DMS79 (cell line): ENCODE results near the gene RAP1GAP2.
"Not testable (repeated sequence)": the region's sequence is repeated elsewhere in the genome, so short reads cannot be mapped to it uniquely, and the experiment has no call there.

Experiments
- DNase-seq: peaks from one replicate; lab custom pipeline; 2025; lab: John Stamatoyannopoulos, UW

RAP1GAP2 gene

DNA sequence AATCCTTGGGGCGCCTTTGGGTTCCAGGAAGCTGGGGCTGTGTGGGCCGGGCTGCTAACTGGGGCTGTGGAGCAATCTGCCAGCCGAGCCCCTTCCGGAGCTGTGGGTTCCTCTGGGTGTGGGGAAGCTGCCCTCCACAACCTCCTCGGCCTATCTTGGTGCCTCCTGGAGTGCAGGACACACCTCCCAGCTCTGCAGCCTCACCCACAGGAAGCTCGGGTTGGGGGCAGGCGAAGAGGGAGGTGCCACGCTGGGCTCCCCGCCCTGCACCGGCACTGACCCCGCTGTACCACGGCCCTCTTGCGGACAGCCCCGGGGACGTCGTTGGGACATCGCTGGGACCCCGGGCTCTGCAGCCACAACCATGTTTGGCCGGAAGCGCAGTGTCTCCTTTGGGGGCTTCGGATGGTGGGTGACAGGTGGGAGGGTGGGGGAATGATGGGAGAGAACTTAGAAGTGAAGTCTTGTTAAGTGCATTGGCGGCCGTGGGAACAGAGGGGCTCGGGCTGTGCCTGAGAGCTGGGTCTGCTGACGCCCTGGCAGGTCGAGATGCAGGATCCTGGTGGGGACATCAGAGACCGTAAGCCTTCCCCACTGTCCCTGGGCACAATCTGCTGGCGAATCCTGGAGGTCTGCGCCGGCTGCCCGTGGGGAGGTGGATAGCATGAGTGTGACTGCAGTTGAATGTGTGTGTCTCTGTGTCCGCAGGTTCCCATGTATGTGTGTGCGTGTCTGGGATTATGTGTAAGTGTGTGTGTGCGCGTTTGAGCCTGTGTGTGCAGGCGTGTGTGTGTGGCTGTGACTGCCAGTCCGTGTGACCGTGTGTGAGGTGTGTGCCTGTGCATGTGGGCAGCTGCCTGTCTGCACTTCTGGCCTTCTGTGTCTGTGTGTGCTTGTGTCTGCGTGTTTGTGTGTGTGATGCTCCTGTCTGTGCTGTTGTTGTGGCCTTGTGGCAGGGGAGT is at the start of gene RAP1GAP2:
TSS of gene RAP1GAP2 (plus strand) at position 275 of the 962 bp plus-strand sequence. CDS start at position 365, 90 bp downstream.
- DNase-seq = no peak

DNA sequence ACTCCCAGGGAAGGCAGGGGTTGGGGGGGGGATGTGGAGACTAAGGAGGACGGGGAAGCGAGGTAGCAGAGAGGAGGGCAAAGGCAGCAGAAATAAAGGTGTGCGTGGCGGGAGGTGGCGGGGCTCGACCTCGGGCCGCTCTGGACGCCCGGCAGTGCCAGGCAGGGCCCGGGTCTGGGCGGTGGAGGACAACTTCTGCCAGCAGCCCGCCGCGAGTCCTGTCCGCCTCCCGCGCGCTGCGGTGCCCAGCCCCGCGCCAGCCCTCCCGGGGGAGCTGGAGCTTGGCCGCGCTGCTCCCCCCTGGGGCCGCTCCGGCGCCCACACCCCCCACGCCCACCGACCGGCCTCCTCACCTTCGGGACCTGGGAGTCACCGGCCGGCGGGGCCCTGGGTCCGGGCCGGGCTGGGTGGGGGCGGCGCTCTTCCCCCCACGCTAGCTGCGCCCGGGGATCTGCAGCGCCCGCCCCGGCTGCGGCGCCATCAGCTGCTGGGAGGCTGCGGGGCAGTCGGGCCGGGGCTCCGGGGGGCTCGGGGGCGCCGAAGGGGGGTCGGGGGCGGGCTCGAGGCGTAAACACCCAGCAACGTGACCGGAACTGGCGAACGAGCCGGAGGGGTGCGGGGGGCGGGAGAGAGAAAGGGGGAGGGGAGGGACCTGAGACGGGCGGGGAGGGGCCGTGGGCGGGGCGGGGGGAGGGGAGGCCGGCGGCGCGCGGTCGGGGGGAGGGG is 47.0 kb upstream of the RAP1GAP2 start, which contains the start of gene CCDC92B:
TSS of gene CCDC92B (minus strand) at position 595 of the 726 bp plus-strand sequence. CDS start 14,507 bp downstream, outside the sequence.
- no peak for DNase-seq

DNA sequence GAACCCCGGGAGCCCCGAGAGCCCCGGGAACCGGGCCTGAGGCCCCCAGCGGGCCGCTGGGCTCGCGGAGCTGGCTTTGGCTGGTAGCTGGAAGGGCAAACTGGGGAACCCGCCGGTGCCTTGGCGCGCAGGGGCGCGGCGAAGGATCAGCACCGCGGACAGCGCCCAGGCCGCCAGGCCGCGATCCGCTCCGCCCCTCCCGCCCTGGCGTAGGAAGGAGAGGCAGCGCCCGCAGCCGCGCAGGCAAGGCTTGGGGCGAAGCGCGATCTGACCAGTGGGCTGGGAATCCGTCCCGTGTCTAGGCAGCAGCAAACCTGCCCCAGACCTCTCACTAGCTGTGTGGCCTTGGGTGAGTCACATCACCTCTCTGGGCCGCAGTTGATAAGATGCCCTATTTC is 46.5 kb upstream of the RAP1GAP2 start:
- peak; percentile 38 for DNase-seq

DNA sequence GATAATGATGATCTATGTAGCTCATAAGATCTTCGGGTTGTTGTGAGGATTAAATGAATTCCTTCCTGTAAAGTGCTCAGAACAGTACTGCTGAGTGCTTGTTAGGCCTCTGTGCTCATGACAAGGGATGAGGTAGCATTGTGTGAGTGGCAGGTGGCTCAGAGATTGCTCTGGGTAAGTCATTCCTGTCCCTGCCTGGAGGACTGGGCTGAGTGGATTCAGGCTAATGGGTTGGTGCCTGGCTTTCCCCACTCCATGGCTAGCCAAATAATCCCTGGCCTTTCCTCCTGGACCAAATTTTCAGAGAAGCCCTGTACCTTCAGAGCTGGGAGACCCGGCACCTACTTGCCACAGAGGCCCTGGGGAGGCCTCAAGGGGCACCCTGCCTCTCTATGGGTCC is 45.5 kb upstream of the RAP1GAP2 start:
- DNase-seq = no peak

DNA sequence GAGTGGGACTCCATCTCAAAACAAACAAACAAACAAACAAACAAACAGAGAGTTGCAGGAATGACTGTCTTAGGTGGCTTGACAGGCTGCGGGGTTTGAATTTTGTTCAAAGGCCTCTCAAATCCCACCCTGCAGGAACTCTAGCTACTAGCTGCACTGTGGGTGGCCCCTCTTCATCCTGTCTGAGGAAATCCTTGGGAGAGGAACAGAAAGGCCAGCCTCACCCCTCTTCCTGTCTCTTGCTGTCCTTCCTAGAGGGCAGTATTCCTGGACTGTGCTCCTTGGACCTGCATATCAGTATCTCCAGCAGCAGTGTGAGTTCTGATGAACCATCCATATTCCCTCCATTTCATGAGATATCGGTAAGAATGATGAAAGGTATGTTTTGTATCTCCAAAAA is 44.7 kb upstream of the RAP1GAP2 start:
- DNase-seq = no peak

DNA sequence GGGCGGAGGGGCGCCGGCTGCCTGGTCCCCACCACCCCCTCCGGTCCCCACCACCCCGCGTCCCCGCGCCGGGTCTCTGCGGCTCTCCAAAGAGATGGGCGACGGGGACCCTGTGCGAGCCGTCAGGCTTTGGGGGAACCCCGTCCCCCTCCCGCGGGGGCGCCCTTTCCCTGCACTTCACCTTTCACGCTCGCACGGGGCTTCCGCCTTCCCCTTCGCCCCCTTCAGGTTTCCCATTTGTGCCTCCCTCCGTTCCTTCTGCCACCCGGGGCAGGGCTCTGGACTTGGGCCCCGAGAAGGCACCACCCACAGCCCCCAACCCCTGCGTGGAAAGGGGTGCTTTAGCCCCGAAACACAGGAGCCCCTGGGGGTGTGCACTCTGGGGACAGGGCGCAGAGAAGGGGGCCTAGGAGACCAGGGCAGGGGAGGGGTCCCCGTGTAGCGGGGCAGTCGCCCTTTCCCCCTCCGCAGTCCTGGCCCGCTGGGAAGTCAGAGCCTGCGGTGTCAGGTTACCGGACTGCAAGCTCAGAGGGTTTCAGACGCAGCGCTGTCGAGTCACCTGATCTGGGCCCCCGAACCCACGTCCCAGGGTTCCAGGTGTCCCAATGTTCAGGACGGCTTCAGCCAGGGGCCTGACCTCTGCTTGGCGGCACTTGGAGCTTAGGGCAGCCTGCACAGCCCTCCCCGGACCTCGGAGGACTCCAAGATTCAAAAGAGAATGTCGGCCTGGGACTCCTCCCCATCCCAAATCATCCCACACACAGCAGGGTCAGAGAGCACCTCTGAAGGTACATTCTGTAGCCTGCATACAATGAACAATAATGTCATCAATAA is 40.1 kb upstream of the RAP1GAP2 start:
- DNase-seq = no peak

DNA sequence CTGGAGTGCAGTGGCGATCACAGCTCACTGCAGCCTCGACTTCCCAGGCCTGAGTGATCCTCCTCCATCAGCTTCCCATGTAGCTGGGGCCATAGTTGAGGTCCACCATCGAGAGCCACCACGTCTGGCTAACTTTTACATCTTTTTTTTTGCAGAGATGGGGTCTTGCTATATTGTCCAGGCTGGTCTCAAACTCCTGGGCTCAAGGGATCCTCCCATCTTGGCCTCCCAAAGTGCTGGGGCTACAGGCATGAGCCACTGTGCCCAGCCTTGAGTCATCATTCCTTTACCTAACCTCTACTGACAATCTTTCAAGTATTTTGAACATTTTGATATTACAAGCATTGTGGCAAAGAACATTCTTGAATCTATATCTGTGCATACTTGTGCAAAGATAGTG is 37.4 kb upstream of the RAP1GAP2 start:
- DNase-seq = no peak

DNA sequence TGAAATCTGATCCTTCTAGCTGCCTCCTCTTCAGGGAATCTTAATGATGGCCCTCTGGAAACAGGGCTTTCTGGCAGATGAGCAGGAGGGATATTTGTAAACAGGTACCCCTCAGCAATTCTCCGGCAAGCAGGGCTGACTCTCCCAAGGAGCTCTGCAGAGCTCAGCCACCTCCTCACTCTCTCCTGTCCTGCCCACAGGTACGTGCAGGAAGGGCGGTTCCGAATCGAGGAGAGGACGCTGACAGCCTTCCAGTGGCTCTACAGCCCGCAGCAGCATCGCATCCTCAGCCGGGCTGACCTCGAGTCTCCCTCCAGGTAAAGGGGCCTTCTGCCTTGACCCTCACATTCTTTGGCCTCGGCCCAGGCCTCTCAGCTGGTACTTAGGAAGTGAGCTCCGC is 26.1 kb upstream of the RAP1GAP2 start:
- DNase-seq = no peak

DNA sequence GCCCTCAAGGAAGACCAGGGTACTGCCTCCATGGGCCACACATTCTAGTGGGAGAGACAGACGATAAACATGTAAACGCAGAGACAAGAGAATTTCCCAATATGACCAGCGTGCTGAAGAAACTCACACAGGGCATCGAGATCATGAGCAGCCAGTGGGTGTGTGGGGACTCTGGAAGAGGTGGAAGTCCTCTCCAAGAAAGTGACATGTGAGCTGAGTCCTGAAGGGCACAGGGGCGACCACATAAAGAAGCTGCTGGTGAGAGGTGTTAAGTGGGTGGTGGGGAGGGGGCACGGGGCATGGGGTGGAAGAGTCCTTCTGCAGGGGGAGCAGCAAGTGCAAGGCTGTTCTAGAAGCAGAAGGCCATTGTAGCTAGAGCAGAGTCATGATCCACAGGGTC is 21.0 kb upstream of the RAP1GAP2 start:
- DNase-seq = no peak

DNA sequence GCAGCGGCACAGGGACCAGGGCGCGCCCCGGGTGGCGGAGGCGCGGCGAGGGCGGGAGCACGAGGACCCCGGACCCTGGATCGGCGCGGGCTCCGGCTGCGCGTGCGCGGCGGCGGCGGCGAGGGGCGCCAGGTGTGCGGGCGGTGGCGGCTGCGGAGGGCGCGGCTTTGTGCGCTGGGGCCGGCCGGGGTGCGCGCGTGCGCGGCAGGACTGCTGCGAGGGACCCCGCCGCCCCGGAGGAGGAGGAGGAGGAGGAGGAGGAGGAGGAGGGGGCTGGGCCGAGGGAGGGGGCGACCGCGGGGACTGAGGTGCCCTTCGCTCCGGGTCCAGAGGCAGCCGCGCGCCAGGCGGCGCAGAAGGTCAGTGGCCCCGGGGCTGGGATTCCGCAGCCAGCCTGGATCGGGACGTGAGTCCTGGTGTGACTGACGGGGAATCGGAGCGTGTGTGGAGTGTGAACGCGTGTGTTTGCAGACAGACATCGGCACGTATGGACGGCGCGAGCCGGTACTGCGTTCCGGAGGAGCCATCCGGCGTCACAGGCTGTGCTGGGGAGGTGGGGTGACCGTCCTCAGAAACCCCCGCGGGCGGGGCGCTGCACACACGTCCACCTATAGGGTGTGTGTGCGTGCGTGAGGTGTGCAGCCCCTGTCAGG is 19.5 kb upstream of the RAP1GAP2 start:
- peak; percentile 62 for DNase-seq

DNA sequence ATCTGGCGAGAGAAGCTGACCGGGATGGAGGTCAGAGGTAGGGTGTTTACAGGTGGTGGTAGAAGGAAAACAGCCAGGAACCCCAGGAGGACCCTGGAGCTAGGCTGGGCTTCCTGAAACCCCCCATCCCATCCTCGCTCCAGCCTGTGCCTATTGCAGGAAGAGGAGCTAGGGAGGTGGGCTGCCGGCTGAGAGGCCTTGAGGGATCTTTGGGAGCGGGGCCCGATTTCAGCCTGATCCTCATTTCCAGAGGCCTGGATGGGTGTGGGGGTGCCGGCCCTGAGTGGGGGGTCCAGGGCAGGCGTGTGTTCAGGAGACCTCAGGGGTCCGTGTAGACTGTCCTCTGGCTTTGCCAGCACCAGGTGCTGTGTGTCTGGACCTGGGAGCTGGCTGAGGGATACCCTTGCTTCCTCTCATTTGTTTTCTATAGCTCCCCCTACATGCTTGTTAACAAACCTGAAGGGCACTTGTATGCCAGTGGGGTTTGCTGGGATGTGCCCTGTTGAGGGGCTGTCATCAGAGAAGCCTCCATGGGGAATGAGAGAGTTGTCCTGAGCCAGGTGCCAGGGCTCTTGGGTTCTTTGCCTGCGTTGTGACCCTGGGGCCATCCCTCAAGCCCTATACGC is 18.9 kb upstream of the RAP1GAP2 start:
- DNase-seq = peak; percentile 47

DNA sequence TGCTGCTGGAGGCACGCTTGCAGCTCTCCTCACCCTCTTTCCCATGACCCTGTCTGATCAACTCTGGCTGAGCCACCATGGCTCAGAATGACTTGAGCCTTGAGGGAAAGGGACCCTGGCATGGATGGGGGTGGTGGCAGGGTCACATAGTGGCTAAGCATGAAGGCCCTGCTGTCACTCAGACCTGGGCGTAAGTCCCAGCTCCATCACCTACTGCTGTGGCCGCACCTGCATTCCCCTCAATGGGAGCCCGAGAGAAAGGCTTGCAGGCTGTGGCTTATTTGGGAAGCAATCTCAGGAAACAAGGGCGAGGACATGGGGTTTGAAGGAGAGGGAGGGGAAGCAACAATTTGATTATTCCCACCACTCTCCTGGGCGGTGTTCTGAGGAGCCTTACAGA is 17.7 kb upstream of the RAP1GAP2 start:
- DNase-seq = no peak

DNA sequence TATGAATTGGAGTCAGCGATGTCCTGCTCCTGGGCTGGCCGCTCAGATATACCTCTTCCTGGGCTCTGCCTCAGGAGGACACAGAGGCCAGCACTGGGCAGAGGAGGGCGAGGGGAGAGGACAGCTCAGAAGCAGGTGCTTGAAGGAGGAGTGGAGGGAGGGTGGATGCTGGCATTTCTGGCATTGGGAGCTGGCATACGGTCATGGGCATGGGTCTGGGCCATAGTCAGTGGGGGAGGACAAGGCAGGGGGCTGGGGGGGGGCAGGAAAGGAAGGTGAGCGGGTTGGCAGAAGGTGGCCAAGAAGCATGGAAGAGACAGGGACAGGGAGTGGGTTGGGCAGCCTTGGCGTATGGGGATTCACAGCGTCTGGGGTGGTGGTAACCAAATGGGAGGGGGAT is 16.7 kb upstream of the RAP1GAP2 start:
- DNase-seq = no peak

DNA sequence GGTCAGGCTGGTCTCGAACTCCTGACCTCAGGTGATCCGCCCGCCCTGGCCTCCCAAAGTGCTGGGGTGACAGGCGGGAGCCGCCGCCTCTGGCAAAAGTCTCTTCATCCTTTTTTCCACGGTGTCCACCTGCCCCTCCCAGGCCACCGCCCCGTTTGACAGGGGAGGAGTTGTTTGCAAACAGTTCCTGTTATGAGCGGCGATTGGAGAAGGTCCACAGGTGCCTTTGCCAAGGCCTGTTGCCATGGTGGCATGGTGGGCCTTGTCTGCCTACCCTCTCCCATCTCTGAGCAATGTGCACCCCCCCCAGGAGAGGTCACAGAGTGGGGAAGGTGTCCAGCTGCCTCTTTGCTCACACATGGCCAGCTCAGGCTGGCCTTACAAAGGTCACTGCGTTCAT is 16.0 kb upstream of the RAP1GAP2 start:
- no peak for DNase-seq

DNA sequence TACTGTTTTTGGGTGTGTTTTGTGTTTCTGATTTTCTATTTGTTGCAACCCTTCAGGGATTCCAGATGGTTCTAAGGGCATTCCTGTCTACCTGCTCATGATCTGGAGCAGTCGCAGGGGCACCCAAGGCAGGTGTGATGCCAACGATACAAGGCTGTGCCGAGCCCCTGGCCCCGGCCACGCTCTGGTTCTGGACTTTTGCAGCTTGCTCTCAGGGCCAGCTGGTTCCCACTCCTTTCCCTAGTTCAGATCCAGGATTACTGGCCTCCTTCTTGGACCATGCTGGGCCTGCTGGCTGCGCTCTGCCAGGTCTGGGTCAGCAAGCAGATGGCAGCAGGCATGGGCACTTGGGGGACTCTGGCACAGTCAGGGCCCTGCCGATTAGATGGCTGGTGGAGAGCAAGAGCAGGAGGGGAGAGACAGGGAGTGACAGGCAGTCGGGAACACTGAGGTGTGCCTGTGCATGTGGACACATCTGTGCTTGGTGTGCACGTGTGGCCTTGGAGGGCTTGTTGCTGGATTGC is 15.2 kb upstream of the RAP1GAP2 start:
- DNase-seq = no peak

DNA sequence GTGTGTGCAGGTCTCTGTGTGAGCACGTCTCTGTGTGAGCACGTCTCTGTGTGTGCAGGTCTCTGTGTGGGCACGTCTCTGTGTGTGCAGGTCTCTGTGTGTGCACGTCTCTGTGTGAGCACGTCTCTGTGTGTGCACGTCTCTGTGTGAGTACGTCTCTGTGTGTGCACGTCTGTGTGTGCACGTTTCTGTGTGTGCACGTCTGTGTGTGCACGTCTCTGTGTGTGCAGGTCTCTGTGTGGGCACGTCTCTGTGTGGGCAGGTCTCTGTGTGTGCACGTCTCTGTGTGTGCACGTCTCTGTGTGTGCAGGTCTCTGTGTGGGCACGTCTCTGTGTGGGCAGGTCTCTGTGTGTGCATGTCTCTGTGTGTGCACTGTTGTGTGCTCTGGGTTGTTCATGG is 14.6 kb upstream of the RAP1GAP2 start:
- not testable (repeated sequence) for DNase-seq

DNA sequence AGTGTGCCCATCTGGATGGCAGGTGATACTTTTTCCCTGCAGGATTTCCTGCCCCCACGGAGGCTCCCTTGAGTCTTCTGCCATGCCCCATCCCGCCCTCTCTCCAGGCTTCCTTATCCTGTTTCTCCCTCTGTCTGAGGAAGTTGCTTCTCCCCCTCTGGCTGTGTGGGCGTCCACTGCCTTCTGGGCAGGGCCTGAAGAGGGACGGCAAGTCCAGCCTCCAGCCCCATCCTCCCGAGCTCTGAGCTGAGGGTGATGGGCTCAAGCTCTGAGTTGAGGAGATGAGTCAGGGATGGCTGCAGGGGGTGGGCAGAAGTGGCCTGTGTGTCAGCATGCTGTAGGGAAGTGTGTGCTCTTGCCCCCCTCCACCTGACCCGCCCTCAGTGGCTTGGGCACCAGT is 14.2 kb upstream of the RAP1GAP2 start:
- DNase-seq = no peak

DNA sequence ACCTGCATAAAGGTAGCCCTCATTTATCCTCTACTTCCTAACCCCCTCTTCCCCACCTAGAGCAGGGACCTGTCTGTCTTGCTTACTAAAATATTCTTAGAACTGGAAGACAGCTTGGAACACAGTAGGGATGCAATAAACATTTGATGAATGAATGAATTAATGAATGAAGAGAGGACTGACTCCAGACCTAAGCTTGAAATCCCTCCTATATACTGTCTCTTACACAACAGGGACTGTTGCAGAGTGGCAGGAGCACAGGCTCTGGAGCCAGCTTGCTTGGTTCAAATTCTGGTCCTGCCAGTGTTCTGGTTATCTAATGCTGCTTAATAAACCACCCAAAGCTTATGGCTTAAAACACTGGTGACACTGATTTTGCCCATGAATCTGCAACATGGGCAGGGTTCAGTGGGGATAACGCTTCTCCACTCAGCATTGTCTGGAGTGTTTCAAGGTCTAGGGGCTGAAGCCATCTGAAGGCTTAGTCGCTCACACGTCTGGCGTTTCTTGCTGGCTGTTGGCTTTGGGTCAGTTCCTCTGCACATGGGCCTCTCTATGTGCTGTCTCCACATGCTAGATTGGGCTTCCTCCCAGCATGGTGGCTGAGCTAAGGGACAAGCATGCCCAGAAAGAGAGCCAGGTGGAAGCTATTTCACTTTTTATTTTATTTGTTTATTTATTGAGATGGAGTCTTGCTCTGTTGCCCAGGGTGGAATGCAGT is 12.8 kb upstream of the RAP1GAP2 start:
- DNase-seq = no peak

DNA sequence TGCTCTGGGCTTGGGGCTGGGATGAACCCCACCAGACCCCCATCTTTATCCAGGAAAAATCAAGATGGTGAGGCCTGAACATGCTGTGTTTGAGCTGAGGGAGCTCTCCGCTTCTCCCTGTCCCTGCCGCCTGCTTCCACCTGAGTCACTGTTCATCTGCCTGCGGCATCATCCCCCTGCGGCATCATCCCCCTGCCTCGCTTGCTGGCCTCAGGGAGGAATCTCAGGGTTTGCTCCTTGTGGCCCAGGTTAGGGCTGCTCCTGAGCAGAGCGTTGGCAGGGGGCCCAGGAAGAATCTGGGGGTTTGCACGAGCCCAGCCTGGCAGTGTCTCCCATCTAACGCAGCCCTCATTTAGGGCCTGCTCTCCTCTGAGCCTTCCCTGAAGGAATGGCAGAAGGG is 11.4 kb upstream of the RAP1GAP2 start:
- no peak for DNase-seq

DNA sequence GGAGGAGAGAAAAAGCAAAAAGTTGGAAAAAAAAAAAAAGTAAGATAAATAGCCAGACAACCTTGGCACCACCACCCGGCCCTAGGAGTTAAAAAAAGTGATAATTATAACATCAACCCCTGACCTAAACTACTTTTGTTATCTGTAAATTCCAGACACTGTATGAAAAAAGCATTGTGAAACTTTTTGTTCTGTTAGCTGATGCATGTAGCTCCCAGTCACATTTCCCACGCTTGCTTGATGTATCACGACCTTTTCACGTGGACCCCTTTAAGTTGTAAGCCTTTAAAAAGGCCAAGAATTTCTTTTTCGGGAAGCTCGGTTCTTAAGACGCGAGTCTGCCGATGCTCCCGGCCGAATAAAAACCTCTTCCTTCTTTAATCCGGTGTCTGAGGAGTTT is 10.9 kb upstream of the RAP1GAP2 start:
- DNase-seq = not testable (repeated sequence)
